Measurements from ENCODE around the gene PRR15L.

DNA sequence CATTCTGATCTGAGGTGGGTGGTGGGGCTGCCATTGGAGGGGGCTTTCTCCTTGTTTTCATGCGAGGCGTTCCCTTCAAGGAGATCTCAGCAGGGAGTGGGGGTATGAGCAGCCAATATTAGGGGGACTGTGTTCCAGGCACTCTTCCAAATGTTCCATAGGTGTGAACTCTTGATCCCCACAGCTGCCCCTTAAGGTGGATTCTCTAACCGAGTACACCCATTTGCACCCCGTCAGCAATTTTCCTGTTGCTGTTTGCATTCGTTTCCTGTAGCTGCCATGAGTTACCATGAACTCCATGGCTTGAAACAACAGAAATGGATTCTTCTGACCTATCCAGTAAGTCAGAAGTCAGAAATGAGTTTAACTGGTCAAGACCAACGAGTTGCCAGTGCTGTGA, 3.7 kb upstream of the PRR15L start:
- TF ChIP-seq, protein P1, sequence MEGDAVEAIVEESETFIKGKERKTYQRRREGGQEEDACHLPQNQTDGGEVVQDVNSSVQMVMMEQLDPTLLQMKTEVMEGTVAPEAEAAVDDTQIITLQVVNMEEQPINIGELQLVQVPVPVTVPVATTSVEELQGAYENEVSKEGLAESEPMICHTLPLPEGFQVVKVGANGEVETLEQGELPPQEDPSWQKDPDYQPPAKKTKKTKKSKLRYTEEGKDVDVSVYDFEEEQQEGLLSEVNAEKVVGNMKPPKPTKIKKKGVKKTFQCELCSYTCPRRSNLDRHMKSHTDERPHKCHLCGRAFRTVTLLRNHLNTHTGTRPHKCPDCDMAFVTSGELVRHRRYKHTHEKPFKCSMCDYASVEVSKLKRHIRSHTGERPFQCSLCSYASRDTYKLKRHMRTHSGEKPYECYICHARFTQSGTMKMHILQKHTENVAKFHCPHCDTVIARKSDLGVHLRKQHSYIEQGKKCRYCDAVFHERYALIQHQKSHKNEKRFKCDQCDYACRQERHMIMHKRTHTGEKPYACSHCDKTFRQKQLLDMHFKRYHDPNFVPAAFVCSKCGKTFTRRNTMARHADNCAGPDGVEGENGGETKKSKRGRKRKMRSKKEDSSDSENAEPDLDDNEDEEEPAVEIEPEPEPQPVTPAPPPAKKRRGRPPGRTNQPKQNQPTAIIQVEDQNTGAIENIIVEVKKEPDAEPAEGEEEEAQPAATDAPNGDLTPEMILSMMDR (IDR thresholded peaks at IDR 0.05), result no peak
- no peak for TF ChIP-seq POLR2A (IDR thresholded peaks at IDR 0.05)

Measured in thyroid gland (tissue), 4 donors.